ENCODE results near the gene BCL11A. TPM values are rescaled to one million over a fixed set of nuclear protein-coding genes. Genes with fewer than 3 reads are reported as not detected.

Gene BCL11A
- total RNA-seq, 1 donor from 2014 or later: 27.1 TPM

GRCh38 chr2:60440079-60440766 is 113.2 kb downstream of the BCL11A start:
- H3K9me3 ChIP-seq (replicated peaks): no peaks in the 10 kb centered on the region
- DNase-seq: no peak
- intact Hi-C loops (cut with micrococcal nuclease): no loop called here
- H3K36me3 ChIP-seq: no peaks in the 10 kb centered on the region
- H3K4me3 ChIP-seq: peak overlapping the region; percentile 65
- TF ChIP-seq CTCF (IDR thresholded peaks at IDR 0.05; ENCODE audit: borderline replicate concordance): no peak
- H3K4me1 ChIP-seq: peaks cover 32% of the 10 kb centered on the region
- H3K27me3 ChIP-seq (ENCODE audit: low read depth): no peaks in the 10 kb centered on the region
- H3K27ac ChIP-seq (replicated peaks): peak overlapping the region; percentile 84

- Histone ChIP-seq H3K4me3 (peak overlapping the region; percentile 65), H3K4me1 (peaks cover 40% of the 10 kb centered on the region), H3K27ac (replicated peaks) (peak overlapping the region; percentile 84), H3K27me3 (ENCODE audit: low read depth) (no peaks in the 10 kb centered on the region), H3K9me3 (replicated peaks) (no peaks in the 10 kb centered on the region), H3K36me3 (no peaks in the 10 kb centered on the region)
- intact Hi-C loops (cut with micrococcal nuclease): no loop called here
- TF ChIP-seq CTCF (IDR thresholded peaks at IDR 0.05; ENCODE audit: borderline replicate concordance): peak; percentile 63
- DNase-seq: peak; percentile 39
These were observed 114.1 kb downstream of the BCL11A start for GRCh38 chr2:60439219-60439974.

GRCh38 chr2:60438653-60439052 is 114.8 kb downstream of the BCL11A start:
- H3K36me3 ChIP-seq: no peaks in the 10 kb centered on the region
- no peaks in the 10 kb centered on the region for H3K9me3 ChIP-seq (replicated peaks)
- peaks cover 40% of the 10 kb centered on the region for H3K4me1 ChIP-seq
- H3K27ac ChIP-seq (replicated peaks): peak overlapping the region; percentile 84
- H3K27me3 ChIP-seq (ENCODE audit: low read depth): no peaks in the 10 kb centered on the region
- no peak for DNase-seq
- H3K4me3 ChIP-seq: peak overlapping the region; percentile 65
- no peak for TF ChIP-seq CTCF (IDR thresholded peaks at IDR 0.05; ENCODE audit: borderline replicate concordance)
- intact Hi-C loops (cut with micrococcal nuclease): no loop called here

GRCh38 chr2:60438131-60438530 is 115.3 kb downstream of the BCL11A start:
- Histone ChIP-seq H3K4me1 (peaks cover 40% of the 10 kb centered on the region), H3K27me3 (ENCODE audit: low read depth) (no peaks in the 10 kb centered on the region), H3K9me3 (replicated peaks) (no peaks in the 10 kb centered on the region), H3K4me3 (peak overlapping the region; percentile 65), H3K27ac (replicated peaks) (peak overlapping the region; percentile 84), H3K36me3 (no peaks in the 10 kb centered on the region)
- intact Hi-C loops (cut with micrococcal nuclease): no loop called here
- no peak for TF ChIP-seq CTCF (IDR thresholded peaks at IDR 0.05; ENCODE audit: borderline replicate concordance)
- no peak for DNase-seq

GRCh38 chr2:60437080-60437696 is 116.3 kb downstream of the BCL11A start:
- peak overlapping the region; percentile 84 for H3K27ac ChIP-seq (replicated peaks)
- no peak for DNase-seq
- H3K4me3 ChIP-seq: peak overlapping the region; percentile 65
- no peaks in the 10 kb centered on the region for H3K9me3 ChIP-seq (replicated peaks)
- no peaks in the 10 kb centered on the region for H3K36me3 ChIP-seq
- H3K4me1 ChIP-seq: peaks cover 34% of the 10 kb centered on the region
- H3K27me3 ChIP-seq (ENCODE audit: low read depth): no peaks in the 10 kb centered on the region
- TF ChIP-seq CTCF (IDR thresholded peaks at IDR 0.05; ENCODE audit: borderline replicate concordance): no peak
- intact Hi-C loops (cut with micrococcal nuclease): no loop called here

Measured in left ventricle myocardium inferior (tissue), 1 donor.